ENCODE data around the gene CIAO1. TPM values are rescaled to one million over a fixed set of nuclear protein-coding genes. Genes with fewer than 3 reads are reported as not detected.
A peak's percentile ranks its signal among the peaks of the same experiment; 100 is the strongest.
"Not testable (repeated sequence)": the region's sequence is repeated elsewhere in the genome, so short reads cannot be mapped to it uniquely, and the experiment has no call there.

Gene CIAO1
- total and polyA plus RNA-seq, 2 donors = 38.6 to 51.3 TPM

- Histone ChIP-seq H3K9me3 (ENCODE audit: control insufficient read depth in 2 of 2, insufficient read depth in 1 of 2, low read length in 1 of 2) (peaks cover 0 to 3% of the 10 kb centered on the region in 2 donors), H3K4me3 (ENCODE audit: low read length in 2 of 2) (no peak overlapping the region), H3K27ac (ENCODE audit: low read depth in 1 of 2, low read length in 1 of 2) (no peak overlapping the region), H3K4me1 (ENCODE audit: control insufficient read depth in 2 of 2, insufficient read depth in 2 of 2, low read length in 2 of 2) (peaks cover 6 to 7% of the 10 kb centered on the region in 2 donors), H3K27me3 (ENCODE audit: control insufficient read depth in 2 of 2, insufficient read depth in 1 of 2, low read length in 1 of 2) (no peaks in the 10 kb centered on the region), H3K36me3 (ENCODE audit: control insufficient read depth in 2 of 2, insufficient read depth in 2 of 2, low read length in 1 of 2) (peaks cover 69 to 70% of the 10 kb centered on the region in 2 donors)
- no peak for DNase-seq (ENCODE audit: low read depth in 6 of 9, low spot score in 9 of 9)
- WGBS = 63% methylated on average over 11 of the region's 11 CpGs
Measured at GRCh38 chr2:96254571-96254970, 11.5 kb upstream of the CIAO1 start.

GRCh38 chr2:96256611-96257113, 9.4 kb upstream of the CIAO1 start:
- DNase-seq (ENCODE audit: low read depth in 6 of 9, low spot score in 9 of 9) = no peak
- H3K9me3 ChIP-seq (ENCODE audit: control insufficient read depth in 2 of 2, insufficient read depth in 1 of 2, low read length in 1 of 2) = peaks cover 0 to 3% of the 10 kb centered on the region in 2 donors
- peaks cover 67 to 80% of the 10 kb centered on the region in 2 donors for H3K36me3 ChIP-seq (ENCODE audit: control insufficient read depth in 2 of 2, insufficient read depth in 2 of 2, low read length in 1 of 2)
- H3K4me3 ChIP-seq (ENCODE audit: low read length in 2 of 2) = no peak overlapping the region
- WGBS = 9% methylated on average over 6 of the region's 6 CpGs
- peak overlapping the region; percentile 62 to 74 for H3K27ac ChIP-seq (ENCODE audit: low read depth in 1 of 2, low read length in 1 of 2)
- peaks cover 6 to 13% of the 10 kb centered on the region in 2 donors for H3K4me1 ChIP-seq (ENCODE audit: control insufficient read depth in 2 of 2, insufficient read depth in 2 of 2, low read length in 2 of 2)
- H3K27me3 ChIP-seq (ENCODE audit: control insufficient read depth in 2 of 2, insufficient read depth in 1 of 2, low read length in 1 of 2) = no peaks in the 10 kb centered on the region

DNA sequence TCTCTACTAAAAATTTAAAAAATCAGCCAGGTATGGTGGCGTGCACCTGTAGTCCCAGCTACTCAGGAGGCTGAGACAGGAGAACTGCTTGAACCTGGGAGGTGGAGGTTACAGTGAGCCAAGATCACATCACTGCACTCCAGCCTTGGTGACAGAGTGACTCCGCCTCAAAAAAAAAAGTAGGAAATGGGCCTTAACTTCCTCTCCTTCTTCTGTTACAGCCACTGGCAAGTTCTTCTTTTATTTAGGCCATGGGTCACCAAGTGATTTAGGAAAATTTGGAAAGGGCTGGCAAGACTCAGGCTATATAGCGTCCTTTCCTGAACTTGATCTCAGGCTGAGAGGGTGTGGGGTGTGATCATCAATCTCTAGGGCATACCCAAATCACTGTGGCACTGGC, 8.3 kb upstream of the CIAO1 start:
- H3K27me3 ChIP-seq (ENCODE audit: control insufficient read depth in 2 of 2, insufficient read depth in 1 of 2, low read length in 1 of 2); DNase-seq (ENCODE audit: low read depth in 6 of 9, low spot score in 9 of 9); H3K4me3 ChIP-seq (ENCODE audit: low read length in 2 of 2); H3K9me3 ChIP-seq (ENCODE audit: control insufficient read depth in 2 of 2, insufficient read depth in 1 of 2, low read length in 1 of 2): not testable (repeated sequence)
- Histone ChIP-seq H3K4me1 (ENCODE audit: control insufficient read depth in 2 of 2, insufficient read depth in 2 of 2, low read length in 2 of 2) (peaks cover 6 to 13% of the 10 kb centered on the region in 2 donors), H3K27ac (ENCODE audit: low read depth in 1 of 2, low read length in 1 of 2) (peak overlapping the region in 1 of 2 donors; percentile 15), H3K36me3 (ENCODE audit: control insufficient read depth in 2 of 2, insufficient read depth in 2 of 2, low read length in 1 of 2) (peaks cover 63 to 73% of the 10 kb centered on the region in 2 donors)
- WGBS = 96% methylated on average over 3 of the region's 3 CpGs

GRCh38 chr2:96258166-96259022, 7.6 kb upstream of the CIAO1 start:
- H3K27ac ChIP-seq (ENCODE audit: low read depth in 1 of 2, low read length in 1 of 2) = peak overlapping the region in 1 of 2 donors; percentile 31
- H3K27me3 ChIP-seq (ENCODE audit: control insufficient read depth in 2 of 2, insufficient read depth in 1 of 2, low read length in 1 of 2) = no peaks in the 10 kb centered on the region
- H3K9me3 ChIP-seq (ENCODE audit: control insufficient read depth in 2 of 2, insufficient read depth in 1 of 2, low read length in 1 of 2) = no peaks in the 10 kb centered on the region
- no peak for DNase-seq (ENCODE audit: low read depth in 6 of 9, low spot score in 9 of 9)
- H3K4me1 ChIP-seq (ENCODE audit: control insufficient read depth in 2 of 2, insufficient read depth in 2 of 2, low read length in 2 of 2) = peaks cover 7 to 13% of the 10 kb centered on the region in 2 donors
- peaks cover 57 to 68% of the 10 kb centered on the region in 2 donors for H3K36me3 ChIP-seq (ENCODE audit: control insufficient read depth in 2 of 2, insufficient read depth in 2 of 2, low read length in 1 of 2)
- WGBS = 96% methylated on average over 7 of the region's 7 CpGs
- H3K4me3 ChIP-seq (ENCODE audit: low read length in 2 of 2) = no peak overlapping the region

- H3K36me3 ChIP-seq (ENCODE audit: control insufficient read depth in 2 of 2, insufficient read depth in 2 of 2, low read length in 1 of 2) = peaks cover 45 to 65% of the 10 kb centered on the region in 2 donors
- peak overlapping the region in 1 of 2 donors; percentile 20 for H3K27ac ChIP-seq (ENCODE audit: low read depth in 1 of 2, low read length in 1 of 2)
- no peak overlapping the region for H3K4me3 ChIP-seq (ENCODE audit: low read length in 2 of 2)
- WGBS = 92% methylated on average over 5 of the region's 5 CpGs
- H3K4me1 ChIP-seq (ENCODE audit: control insufficient read depth in 2 of 2, insufficient read depth in 2 of 2, low read length in 2 of 2) = peaks cover 13 to 15% of the 10 kb centered on the region in 2 donors
- no peaks in the 10 kb centered on the region for H3K9me3 ChIP-seq (ENCODE audit: control insufficient read depth in 2 of 2, insufficient read depth in 1 of 2, low read length in 1 of 2)
- no peak for DNase-seq (ENCODE audit: low read depth in 6 of 9, low spot score in 9 of 9)
- no peaks in the 10 kb centered on the region for H3K27me3 ChIP-seq (ENCODE audit: control insufficient read depth in 2 of 2, insufficient read depth in 1 of 2, low read length in 1 of 2)
Measured at GRCh38 chr2:96259497-96259921, 6.5 kb upstream of the CIAO1 start.

GRCh38 chr2:96260387-96261260, 5.4 kb upstream of the CIAO1 start:
- peak in 1 of 9 donors; percentile 39 for DNase-seq (ENCODE audit: low read depth in 6 of 9, low spot score in 9 of 9)
- peaks cover 38 to 56% of the 10 kb centered on the region in 2 donors for H3K36me3 ChIP-seq (ENCODE audit: control insufficient read depth in 2 of 2, insufficient read depth in 2 of 2, low read length in 1 of 2)
- peaks cover 19 to 21% of the 10 kb centered on the region in 2 donors for H3K4me1 ChIP-seq (ENCODE audit: control insufficient read depth in 2 of 2, insufficient read depth in 2 of 2, low read length in 2 of 2)

GRCh38 chr2:96261328-96262003, 4.6 kb upstream of the CIAO1 start:
- no peaks in the 10 kb centered on the region for H3K27me3 ChIP-seq (ENCODE audit: control insufficient read depth in 2 of 2, insufficient read depth in 1 of 2, low read length in 1 of 2)
- H3K36me3 ChIP-seq (ENCODE audit: control insufficient read depth in 2 of 2, insufficient read depth in 2 of 2, low read length in 1 of 2) = peaks cover 35 to 53% of the 10 kb centered on the region in 2 donors
- H3K4me3 ChIP-seq (ENCODE audit: low read length in 2 of 2) = no peak overlapping the region
- no peaks in the 10 kb centered on the region for H3K9me3 ChIP-seq (ENCODE audit: control insufficient read depth in 2 of 2, insufficient read depth in 1 of 2, low read length in 1 of 2)
- no peak overlapping the region for H3K27ac ChIP-seq (ENCODE audit: low read depth in 1 of 2, low read length in 1 of 2)
- H3K4me1 ChIP-seq (ENCODE audit: control insufficient read depth in 2 of 2, insufficient read depth in 2 of 2, low read length in 2 of 2) = peaks cover 20 to 22% of the 10 kb centered on the region in 2 donors
- WGBS = 98% methylated on average over 6 of the region's 6 CpGs
- DNase-seq (ENCODE audit: low read depth in 6 of 9, low spot score in 9 of 9) = no peak

More at GRCh38 chr2:96260387-96261260, 5.4 kb upstream of the CIAO1 start:
- no peaks in the 10 kb centered on the region for H3K27me3 ChIP-seq (ENCODE audit: control insufficient read depth in 2 of 2, insufficient read depth in 1 of 2, low read length in 1 of 2)
- no peaks in the 10 kb centered on the region for H3K9me3 ChIP-seq (ENCODE audit: control insufficient read depth in 2 of 2, insufficient read depth in 1 of 2, low read length in 1 of 2)
- no peak overlapping the region for H3K4me3 ChIP-seq (ENCODE audit: low read length in 2 of 2)
- WGBS = 69% methylated on average over 10 of the region's 10 CpGs
- peak overlapping the region; percentile 47 to 66 for H3K27ac ChIP-seq (ENCODE audit: low read depth in 1 of 2, low read length in 1 of 2)

DNA sequence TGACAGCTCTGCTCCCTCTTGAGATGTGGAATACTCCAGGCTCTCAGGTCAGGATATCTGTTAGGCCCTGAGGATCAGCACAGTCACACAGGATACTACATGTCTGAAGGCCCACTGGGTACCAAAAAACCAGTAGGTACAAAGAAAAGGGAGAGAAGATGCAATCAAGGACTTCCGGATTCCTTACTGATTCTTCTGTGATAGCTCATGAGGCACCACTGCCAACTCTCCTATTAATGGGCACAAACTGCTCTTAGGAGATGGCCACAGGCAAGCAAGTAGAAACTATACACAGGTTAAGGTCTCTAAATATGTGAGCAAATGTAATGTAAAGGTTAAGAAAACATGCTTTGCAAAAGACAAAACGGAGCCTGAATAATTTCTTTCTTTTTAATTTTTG, 3.7 kb upstream of the CIAO1 start:
- H3K4me3 ChIP-seq (ENCODE audit: low read length in 2 of 2) = no peak overlapping the region
- no peak for DNase-seq (ENCODE audit: low read depth in 6 of 9, low spot score in 9 of 9)
- 98% methylated on average over 2 of the region's 2 CpGs for WGBS
- H3K36me3 ChIP-seq (ENCODE audit: control insufficient read depth in 2 of 2, insufficient read depth in 2 of 2, low read length in 1 of 2) = peaks cover 35 to 48% of the 10 kb centered on the region in 2 donors
- no peaks in the 10 kb centered on the region for H3K27me3 ChIP-seq (ENCODE audit: control insufficient read depth in 2 of 2, insufficient read depth in 1 of 2, low read length in 1 of 2)
- H3K27ac ChIP-seq (ENCODE audit: low read depth in 1 of 2, low read length in 1 of 2) = no peak overlapping the region
- no peaks in the 10 kb centered on the region for H3K9me3 ChIP-seq (ENCODE audit: control insufficient read depth in 2 of 2, insufficient read depth in 1 of 2, low read length in 1 of 2)
- peaks cover 25 to 26% of the 10 kb centered on the region in 2 donors for H3K4me1 ChIP-seq (ENCODE audit: control insufficient read depth in 2 of 2, insufficient read depth in 2 of 2, low read length in 2 of 2)
